Measurements from ENCODE around the gene SIAH3.

- TF ChIP-seq CTCF (IDR thresholded peaks at IDR 0.05; ENCODE audit: low read depth, low read length, poor library complexity, severe bottlenecking) (no peak), EZH2phosphoT487 (IDR thresholded peaks at IDR 0.05; ENCODE audit: borderline replicate concordance, low read length) (no peak)
These were observed 23.1 kb downstream of the SIAH3 start for GRCh38 chr13:45828256-45828968.
